ENCODE data around the gene ZNF211. TPM values are rescaled to one million over a fixed set of nuclear protein-coding genes. Genes with fewer than 3 reads are reported as not detected.
A peak's percentile ranks its signal among the peaks of the same experiment; 100 is the strongest.

ZNF211 gene
- total and polyA plus RNA-seq, 9 of the 15 experiments (the other 6 are each of a cell fraction or from before 2014, with no cell fraction given), result 1.3 to 11.6 (median 4.5) TPM

DNA sequence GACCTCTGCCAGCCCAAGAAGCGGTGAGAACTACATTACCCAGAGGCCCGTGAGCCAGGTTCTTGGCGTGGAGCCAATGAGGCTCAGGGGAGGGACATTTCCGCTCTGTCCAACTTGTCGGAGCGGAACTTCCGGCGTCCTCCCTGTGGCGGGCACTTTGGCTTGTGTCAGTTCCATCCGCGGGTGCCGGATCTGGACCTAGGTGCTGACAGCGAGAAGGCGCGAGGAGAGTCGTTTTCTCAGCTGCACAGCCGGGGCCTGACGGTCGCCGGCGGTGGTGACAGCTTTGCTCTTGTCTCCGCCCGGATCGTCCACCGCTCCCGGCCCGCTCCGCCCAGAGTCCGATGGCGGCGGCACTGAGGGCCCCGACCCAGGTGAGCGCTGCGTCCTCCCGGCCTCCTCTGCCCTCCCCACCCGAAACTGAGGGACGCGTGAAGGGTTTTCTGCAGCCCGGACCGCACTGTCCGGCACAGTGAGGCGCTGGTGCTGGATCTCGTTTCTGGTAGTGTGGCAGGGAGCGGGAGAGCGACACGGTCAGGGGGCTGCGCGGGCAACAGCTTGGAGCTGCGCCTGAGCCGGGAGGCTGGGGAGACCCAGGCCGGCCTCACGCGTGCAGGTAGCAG lies 33.1 kb upstream of the ZNF211 start, which contains the start of gene ZNF530 (continued):
- TF ChIP-seq, protein P1, sequence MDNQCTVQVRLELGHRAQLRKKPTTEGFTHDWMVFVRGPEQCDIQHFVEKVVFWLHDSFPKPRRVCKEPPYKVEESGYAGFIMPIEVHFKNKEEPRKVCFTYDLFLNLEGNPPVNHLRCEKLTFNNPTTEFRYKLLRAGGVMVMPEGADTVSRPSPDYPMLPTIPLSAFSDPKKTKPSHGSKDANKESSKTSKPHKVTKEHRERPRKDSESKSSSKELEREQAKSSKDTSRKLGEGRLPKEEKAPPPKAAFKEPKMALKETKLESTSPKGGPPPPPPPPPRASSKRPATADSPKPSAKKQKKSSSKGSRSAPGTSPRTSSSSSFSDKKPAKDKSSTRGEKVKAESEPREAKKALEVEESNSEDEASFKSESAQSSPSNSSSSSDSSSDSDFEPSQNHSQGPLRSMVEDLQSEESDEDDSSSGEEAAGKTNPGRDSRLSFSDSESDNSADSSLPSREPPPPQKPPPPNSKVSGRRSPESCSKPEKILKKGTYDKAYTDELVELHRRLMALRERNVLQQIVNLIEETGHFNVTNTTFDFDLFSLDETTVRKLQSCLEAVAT (IDR thresholded peaks at IDR 0.05), result no peak
- TF ChIP-seq, protein P2, sequence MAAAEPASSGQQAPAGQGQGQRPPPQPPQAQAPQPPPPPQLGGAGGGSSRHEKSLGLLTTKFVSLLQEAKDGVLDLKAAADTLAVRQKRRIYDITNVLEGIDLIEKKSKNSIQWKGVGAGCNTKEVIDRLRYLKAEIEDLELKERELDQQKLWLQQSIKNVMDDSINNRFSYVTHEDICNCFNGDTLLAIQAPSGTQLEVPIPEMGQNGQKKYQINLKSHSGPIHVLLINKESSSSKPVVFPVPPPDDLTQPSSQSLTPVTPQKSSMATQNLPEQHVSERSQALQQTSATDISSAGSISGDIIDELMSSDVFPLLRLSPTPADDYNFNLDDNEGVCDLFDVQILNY (CRISPR knock-in tag; IDR thresholded peaks at IDR 0.05), result no peak
- TF ChIP-seq CC2D1A (IDR thresholded peaks at IDR 0.05) (no peak), SRSF3 (IDR thresholded peaks at IDR 0.05; ENCODE audit: insufficient read depth, low read length) (no peak), ETV6 (IDR thresholded peaks at IDR 0.05; ENCODE audit: borderline replicate concordance in 1 of 2, low read depth in 2 of 2, low read length in 1 of 2) (no peak), ETV6 (CRISPR knock-in tag; IDR thresholded peaks at IDR 0.05; ENCODE audit: borderline replicate concordance) (0 out of 2 replicates have a peak, but pooled peaks have one; percentile 16), BACH1 (tag; IDR thresholded peaks at IDR 0.05) (no peak), ZNF23 (CRISPR knock-in tag; IDR thresholded peaks at IDR 0.05) (no peak), ZKSCAN8 (CRISPR knock-in tag; IDR thresholded peaks at IDR 0.05) (no peak), NCOA6 (IDR thresholded peaks at IDR 0.05) (no peak), GTF2A2 (tag; IDR thresholded peaks at IDR 0.05) (no peak), ZC3H4 (CRISPR knock-in tag; IDR thresholded peaks at IDR 0.05; ENCODE audit: borderline replicate concordance) (no peak), RFX7 (CRISPR knock-in tag; IDR thresholded peaks at IDR 0.05) (no peak), ZNF274 (IDR thresholded peaks at IDR 0.05; ENCODE audit: borderline replicate concordance, low read depth, low read length) (no peak), SMARCA4 (IDR thresholded peaks at IDR 0.05) (no peak), ZC3H11A (IDR thresholded peaks at IDR 0.05; ENCODE audit: low read depth, low read length) (no peak), TFAM (CRISPR knock-in tag; conservative IDR thresholded peaks at IDR 0.05) (no peak), ILF3 (IDR thresholded peaks at IDR 0.05; ENCODE audit: borderline replicate concordance) (no peak), PCBP2 (IDR thresholded peaks at IDR 0.05; ENCODE audit: low read depth, low read length, poor library complexity, severe bottlenecking) (no peak)
- TF ChIP-seq, protein P3, sequence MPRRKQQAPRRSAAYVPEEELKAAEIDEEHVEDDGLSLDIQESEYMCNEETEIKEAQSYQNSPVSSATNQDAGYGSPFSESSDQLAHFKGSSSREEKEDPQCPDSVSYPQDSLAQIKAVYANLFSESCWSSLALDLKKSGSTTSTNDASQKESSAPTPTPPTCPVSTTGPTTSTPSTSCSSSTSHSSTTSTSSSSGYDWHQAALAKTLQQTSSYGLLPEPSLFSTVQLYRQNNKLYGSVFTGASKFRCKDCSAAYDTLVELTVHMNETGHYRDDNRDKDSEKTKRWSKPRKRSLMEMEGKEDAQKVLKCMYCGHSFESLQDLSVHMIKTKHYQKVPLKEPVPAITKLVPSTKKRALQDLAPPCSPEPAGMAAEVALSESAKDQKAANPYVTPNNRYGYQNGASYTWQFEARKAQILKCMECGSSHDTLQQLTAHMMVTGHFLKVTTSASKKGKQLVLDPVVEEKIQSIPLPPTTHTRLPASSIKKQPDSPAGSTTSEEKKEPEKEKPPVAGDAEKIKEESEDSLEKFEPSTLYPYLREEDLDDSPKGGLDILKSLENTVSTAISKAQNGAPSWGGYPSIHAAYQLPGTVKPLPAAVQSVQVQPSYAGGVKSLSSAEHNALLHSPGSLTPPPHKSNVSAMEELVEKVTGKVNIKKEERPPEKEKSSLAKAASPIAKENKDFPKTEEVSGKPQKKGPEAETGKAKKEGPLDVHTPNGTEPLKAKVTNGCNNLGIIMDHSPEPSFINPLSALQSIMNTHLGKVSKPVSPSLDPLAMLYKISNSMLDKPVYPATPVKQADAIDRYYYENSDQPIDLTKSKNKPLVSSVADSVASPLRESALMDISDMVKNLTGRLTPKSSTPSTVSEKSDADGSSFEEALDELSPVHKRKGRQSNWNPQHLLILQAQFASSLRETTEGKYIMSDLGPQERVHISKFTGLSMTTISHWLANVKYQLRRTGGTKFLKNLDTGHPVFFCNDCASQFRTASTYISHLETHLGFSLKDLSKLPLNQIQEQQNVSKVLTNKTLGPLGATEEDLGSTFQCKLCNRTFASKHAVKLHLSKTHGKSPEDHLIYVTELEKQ (CRISPR knock-in tag; IDR thresholded peaks at IDR 0.05), result no peak
- TF ChIP-seq, protein P4, sequence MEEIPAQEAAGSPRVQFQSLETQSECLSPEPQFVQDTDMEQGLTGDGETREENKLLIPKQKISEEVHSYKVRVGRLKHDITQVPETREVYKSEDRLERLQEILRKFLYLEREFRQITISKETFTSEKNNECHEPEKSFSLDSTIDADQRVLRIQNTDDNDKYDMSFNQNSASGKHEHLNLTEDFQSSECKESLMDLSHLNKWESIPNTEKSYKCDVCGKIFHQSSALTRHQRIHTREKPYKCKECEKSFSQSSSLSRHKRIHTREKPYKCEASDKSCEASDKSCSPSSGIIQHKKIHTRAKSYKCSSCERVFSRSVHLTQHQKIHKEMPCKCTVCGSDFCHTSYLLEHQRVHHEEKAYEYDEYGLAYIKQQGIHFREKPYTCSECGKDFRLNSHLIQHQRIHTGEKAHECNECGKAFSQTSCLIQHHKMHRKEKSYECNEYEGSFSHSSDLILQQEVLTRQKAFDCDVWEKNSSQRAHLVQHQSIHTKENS (CRISPR knock-in tag; IDR thresholded peaks at IDR 0.05), result no peak

Data from K562 (cell line).